Astrocyte of the spinal cord (primary cell): ENCODE results near the gene MAP3K21.

Experiments used
- DNase-seq: peaks from one replicate; pipeline ENCODE4 v3.0.0; 2011; ENCODE audit warnings: low read depth, low spot score
- H3K4me3 ChIP-seq: 2 replicates; pipeline ENCODE4 v1.5.1; 2011; ENCODE audit warnings: low read depth, mild to moderate bottlenecking, low read length, moderate library complexity
- in situ Hi-C: cut with HindIII; loops from 2 replicates; pipeline ENCODE4 v1.10.0; 2017; ENCODE audit warnings: low sequenced_read_pairs
- TF ChIP-seq, protein P1 (sequence below): IDR thresholded peaks from 2 replicates; pipeline ENCODE4 v1.5.1; 2012; ENCODE audit warnings: low read depth, mild to moderate bottlenecking, low read length, inconsistent platforms

Gene MAP3K21

DNA sequence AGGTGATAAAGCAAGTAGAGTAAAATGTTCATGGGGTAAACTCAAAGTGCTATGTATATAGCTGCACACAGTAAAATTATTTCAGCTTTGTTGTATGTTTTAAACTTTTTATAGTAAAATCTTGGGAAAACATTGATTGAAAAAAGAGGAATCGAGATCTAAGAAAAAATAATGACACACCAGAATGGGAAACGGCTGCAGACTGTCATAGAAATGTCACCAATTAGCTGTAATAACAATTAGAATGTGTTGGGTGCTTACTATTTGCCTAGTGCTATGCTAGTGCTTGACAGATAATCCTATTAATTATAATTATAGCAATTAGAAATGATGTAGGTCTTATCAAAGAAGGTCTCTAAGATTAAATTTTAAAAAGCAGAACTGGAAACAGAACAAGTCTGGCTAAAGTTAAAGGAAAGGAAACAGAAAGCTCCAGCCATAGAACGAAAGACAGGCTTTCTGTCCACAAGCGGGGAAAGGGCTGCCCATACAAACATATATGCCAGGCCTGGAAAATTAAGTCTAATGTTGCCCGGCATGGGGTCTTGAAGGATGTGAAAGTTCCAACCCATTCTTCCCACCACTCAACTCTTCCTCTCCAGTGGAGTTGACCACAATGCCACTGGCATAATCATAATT is 37.0 kb upstream of the MAP3K21 start:
- TF ChIP-seq, protein P1, sequence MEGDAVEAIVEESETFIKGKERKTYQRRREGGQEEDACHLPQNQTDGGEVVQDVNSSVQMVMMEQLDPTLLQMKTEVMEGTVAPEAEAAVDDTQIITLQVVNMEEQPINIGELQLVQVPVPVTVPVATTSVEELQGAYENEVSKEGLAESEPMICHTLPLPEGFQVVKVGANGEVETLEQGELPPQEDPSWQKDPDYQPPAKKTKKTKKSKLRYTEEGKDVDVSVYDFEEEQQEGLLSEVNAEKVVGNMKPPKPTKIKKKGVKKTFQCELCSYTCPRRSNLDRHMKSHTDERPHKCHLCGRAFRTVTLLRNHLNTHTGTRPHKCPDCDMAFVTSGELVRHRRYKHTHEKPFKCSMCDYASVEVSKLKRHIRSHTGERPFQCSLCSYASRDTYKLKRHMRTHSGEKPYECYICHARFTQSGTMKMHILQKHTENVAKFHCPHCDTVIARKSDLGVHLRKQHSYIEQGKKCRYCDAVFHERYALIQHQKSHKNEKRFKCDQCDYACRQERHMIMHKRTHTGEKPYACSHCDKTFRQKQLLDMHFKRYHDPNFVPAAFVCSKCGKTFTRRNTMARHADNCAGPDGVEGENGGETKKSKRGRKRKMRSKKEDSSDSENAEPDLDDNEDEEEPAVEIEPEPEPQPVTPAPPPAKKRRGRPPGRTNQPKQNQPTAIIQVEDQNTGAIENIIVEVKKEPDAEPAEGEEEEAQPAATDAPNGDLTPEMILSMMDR = no peak
- DNase-seq = no peak
- in situ Hi-C loops = no loop called here
- no peak overlapping the region for H3K4me3 ChIP-seq

DNA sequence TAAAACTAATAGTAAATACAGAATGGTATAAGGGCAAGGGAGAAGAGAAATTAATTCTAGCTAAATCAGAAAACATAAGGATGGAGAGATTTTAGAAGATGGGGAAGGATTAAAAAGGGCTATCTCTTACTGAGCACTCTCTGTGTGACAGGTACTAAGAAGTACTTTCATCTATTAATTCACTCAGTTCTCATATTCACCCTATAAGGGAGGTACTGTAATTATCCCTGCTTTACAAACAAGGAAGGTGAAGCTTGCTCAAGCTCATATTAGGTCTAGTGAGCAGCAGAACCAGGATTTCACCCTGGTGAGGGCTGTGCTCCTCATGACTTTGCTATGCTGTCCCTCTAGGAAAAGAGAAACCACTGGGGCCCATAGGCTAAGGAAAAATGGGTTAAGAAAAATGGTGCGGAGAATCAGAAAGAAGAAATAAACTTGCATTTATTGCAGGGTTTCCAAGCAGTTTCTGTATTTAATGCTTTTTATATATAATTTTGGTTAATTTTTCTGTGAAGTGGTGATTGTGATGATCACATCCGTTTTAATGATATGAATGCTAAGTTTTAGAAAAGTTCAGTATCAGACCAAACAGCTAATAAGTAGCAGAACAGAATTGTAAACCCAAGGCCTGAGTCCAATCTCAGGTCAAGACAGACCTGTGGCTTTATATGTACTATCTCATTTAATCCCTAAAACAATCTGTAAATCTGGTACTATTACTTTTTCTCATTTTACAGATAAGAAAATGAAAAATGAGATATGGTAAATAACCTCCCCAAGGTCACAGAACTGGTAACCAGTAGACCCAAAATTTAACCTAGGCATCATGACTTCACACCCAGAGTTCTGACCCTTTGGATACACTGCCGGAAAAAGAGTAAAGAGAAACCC is 33.7 kb upstream of the MAP3K21 start:
- no peak for DNase-seq
- TF ChIP-seq, protein P1 = no peak
- in situ Hi-C loops = no loop called here
- H3K4me3 ChIP-seq = no peak overlapping the region

DNA sequence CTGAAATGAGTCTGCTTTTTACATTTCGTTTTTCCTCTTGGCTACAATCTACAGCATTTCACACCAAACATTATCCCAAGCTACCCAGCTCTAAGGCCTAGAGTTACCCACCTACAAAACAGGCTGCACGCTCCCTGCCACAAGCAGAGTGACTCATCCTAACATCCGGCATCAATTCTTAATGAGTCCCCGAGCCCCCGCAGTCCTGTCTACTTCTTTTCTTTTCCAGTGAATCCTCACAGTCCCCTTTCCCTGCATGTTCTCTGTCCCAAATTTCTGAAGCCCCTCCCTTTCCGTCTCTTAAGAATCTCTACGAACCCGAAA is 32.6 kb upstream of the MAP3K21 start:
- in situ Hi-C loops = no loop called here
- peak; percentile 58 for DNase-seq

DNA sequence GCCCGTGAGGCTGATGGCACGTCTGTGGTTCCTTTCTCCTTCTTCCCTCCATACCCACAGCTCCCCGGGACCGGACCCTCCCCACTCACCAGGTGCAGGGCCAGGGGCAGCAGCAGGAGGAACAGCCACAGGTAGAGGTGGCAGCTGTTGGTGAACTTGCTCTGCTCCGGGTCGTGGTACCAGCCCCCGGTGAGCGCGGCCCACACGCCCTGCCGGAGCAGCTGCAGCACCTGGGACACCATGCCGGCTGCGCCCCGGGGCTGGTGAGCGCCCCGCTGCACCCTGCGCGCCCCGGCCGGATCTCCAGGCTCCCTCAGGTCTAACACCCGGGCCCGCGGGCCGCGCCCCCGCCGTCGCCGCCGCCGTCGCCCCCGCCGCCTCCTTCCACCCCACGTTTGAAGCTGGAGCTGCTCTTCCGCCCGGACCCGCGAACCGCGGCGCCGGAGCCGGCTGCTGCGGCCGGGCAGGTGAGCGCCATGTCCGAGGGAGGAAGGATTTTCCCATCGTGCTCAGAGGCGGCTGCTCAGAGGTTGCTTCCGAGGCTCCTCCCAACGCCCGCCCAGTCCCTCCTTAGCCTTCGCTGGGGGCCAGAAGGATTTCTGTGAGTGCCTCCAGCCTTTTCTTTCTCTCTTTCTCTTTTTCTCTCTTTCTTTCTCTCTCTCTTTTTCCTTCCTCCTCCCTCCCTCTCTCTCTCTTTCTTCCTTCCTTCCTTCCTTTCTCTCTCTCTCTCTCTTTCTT is 32.1 kb upstream of the MAP3K21 start, which contains the start of gene PCNX2:
Gene PCNX2 (minus strand): TSS at position 489 of the 738 bp plus-strand sequence. CDS start 247 bp downstream, at position 242.
- in situ Hi-C loops = no loop called here
- TF ChIP-seq, protein P1 = no peak
- H3K4me3 ChIP-seq = peak within 1 kb of the TSS; percentile 77
- DNase-seq = peak; percentile 50

More for the DNA sequence above, 32.6 kb upstream of the MAP3K21 start:
- peak overlapping the region; percentile 77 for H3K4me3 ChIP-seq
- TF ChIP-seq, protein P1 = no peak

DNA sequence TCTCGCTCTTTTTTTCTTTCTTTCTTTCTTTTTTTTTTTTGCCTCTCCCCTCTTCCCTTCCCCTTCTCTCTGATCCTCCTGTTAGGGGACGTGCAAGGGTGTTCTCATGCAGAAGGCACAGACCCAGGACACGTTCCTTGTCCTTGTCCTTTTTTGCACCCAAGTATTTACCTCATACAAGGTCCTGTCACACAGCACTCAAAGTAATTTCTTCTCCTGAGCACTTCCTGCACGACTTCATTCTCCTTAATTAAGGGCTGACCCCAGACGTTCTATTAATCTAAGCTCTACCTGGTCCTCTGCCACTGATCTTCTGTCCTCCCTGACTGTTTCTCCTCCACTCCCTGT is 31.6 kb upstream of the MAP3K21 start:
- no peak for DNase-seq
- peak overlapping the region; percentile 77 for H3K4me3 ChIP-seq
- in situ Hi-C loops = no loop called here
- TF ChIP-seq, protein P1 = no peak

DNA sequence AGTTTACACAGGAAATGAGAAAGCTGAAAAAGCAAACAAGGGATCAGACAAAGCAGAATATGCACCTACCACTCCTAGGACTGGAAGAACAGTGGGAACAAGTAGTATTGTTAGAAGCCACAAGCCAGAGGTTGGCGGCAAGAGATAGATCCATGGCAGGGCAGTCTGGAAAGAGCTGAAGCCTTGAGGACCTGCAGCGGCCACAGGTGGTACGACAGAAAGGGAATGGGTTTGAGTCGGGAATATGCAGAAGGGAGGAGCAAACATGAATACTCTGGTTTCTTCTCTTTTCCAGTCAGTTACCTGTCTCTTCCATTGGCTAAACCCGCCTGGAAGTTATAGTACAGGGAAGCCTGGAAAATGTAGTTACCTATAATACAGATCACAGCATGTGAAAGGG is 28.1 kb upstream of the MAP3K21 start:
- no peak overlapping the region for H3K4me3 ChIP-seq
- TF ChIP-seq, protein P1 = no peak

More for the DNA sequence above, 28.1 kb upstream of the MAP3K21 start:
- in situ Hi-C loops = no loop called here
- DNase-seq = no peak
